Neutrophil (primary cell): ENCODE measurements around the gene SPATA21.

Experiments used
- H3K27ac ChIP-seq: fragments of 200-600 bp; sonication (generic); 2 replicates; pipeline ENCODE4 v1.5.1; 2016; ENCODE audit warnings: mild to moderate bottlenecking, moderate library complexity
- H3K27me3 ChIP-seq: fragments of 200-600 bp; sonication (generic); 2 replicates; pipeline ENCODE4 v1.6.0; 2016; ENCODE audit warnings: mild to moderate bottlenecking
- H3K36me3 ChIP-seq: fragments of 200-600 bp; sonication (generic); 2 replicates; pipeline ENCODE4 v1.5.1; 2017
- H3K4me1 ChIP-seq, 2 experiments: fragments of 200-600 bp in 1 of 2; sonication (generic) in 1 of 2; 1 replicate in 1 of 2; 2 replicates in 1 of 2; pipeline versions ENCODE4 v1.5.1 to v1.6.1; 2013 to 2016; ENCODE audit warnings: low read depth in 1 of 2, low read length in 1 of 2, mild to moderate bottlenecking in 1 of 2, moderate library complexity in 1 of 2; ENCODE audit not compliant: control insufficient read depth in 1 of 2, insufficient read depth in 1 of 2
- H3K4me3 ChIP-seq, 2 experiments: fragments of 200-600 bp in 1 of 2; sonication (generic) in 1 of 2; 1 replicate in 1 of 2; 2 replicates in 1 of 2; pipeline ENCODE4 v1.5.1; 2013 to 2016; ENCODE audit warnings: low read depth in 1 of 2, low read length in 1 of 2, mild to moderate bottlenecking in 1 of 2, moderate library complexity in 1 of 2
- H3K9me3 ChIP-seq: fragments of 200-600 bp; sonication (generic); 2 replicates; pipeline ENCODE4 v1.5.1; 2016
- CTCF ChIP-seq: fragments of 200-600 bp; sonication (generic); IDR thresholded peaks from 2 replicates; pipeline ENCODE4 v1.5.1; 2016; ENCODE audit warnings: antibody characterized with exemption

The SPATA21 gene

DNA sequence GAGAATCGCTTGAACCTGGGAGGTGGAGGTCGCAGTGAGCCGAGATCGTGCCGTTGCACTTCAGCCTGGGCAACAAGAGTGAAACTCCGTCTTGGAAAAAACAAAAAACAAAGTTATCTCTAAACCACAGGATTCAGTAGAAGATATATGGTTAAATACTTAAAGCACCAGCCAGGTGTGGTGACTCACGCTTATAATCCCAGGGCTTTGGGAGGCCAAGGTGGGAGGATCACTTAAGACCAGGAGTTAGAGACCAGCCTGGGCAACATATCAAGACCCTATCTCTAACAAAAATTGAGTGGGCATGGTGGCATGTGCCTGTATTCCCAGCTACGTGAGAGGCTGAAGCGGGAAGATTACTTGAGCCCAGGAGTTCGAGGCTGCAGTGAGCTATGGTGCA, 8.9 kb upstream of the SPATA21 start:
- Histone ChIP-seq H3K4me3 (no peak overlapping the region), H3K9me3 (no peaks in the 10 kb centered on the region), H3K27me3 (no peaks in the 10 kb centered on the region), H3K4me1 (peaks cover 6 to 8% of the 10 kb centered on the region in 2 experiments), H3K36me3 (peaks cover 82% of the 10 kb centered on the region), H3K27ac (no peak overlapping the region)
- TF ChIP-seq CTCF = no peak

- no peak for TF ChIP-seq CTCF
- Histone ChIP-seq H3K4me3 (no peak overlapping the region), H3K4me1 (peaks cover 12 to 17% of the 10 kb centered on the region in 2 experiments), H3K9me3 (no peaks in the 10 kb centered on the region), H3K36me3 (peaks cover 71% of the 10 kb centered on the region), H3K27ac (no peak overlapping the region), H3K27me3 (no peaks in the 10 kb centered on the region)
Measured at GRCh38 chr1:16445052-16445451, 7.8 kb upstream of the SPATA21 start.

DNA sequence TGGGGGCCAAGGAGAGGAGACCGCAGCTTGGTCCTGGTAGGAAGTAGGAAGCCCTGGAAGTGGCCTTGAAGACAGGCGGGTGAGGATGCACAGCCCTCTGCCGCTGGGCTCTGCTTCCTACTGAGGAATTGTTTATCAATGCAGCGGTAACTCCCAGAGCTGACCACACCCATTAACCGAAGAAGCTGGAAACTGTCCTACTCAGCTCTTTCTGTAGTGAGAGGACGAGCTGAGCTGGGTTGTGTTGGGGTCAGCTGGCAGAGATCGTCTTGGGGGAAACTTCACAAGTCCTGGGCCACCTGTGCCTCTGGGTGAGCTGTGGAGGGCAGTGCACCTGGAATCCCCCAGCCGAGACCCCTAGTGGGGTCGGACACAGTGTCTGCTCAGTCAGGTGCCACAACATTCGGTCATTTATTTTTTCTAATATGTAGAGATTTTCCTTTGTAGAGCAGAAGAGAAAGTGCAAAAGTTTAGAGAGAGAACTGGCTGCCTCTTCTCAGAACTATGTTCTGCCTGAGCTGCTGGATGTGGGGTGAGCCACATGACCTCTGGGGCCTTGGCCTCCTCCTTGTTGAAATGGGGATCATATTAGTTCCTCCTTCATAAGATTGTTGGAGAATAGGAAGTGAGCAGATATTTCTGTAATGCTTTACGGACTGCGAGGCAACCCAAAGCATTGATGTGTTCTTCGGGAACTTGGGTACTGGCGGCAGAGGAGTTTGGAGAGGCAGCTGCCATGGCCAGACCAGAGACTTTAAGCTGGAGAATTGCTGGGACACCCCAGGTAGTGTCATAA, 6.9 kb upstream of the SPATA21 start:
- H3K27ac ChIP-seq = no peak overlapping the region
- peaks cover 62% of the 10 kb centered on the region for H3K36me3 ChIP-seq

DNA sequence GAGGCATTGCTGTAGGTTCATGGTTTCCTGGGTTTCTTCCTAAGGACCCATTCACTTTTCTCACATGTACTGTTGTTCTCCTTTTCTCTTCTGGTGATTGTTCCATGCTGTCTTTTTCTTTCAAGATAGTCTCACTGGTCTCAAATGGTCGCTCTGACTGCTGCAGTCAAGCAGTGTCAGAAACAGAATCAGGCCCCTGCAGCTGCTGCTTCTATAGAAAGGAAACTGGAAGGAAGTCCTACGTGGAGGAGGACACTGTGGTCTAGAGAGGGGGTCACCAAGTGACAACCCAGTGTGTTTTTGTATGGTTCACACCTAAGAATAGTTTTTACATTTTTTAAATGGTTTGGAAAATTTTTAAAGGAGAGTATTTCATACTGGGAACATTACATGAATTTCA, 5.7 kb upstream of the SPATA21 start:
- peaks cover 50% of the 10 kb centered on the region for H3K36me3 ChIP-seq
- no peak overlapping the region for H3K27ac ChIP-seq
- no peak for TF ChIP-seq CTCF
- H3K4me1 ChIP-seq = peaks cover 18 to 20% of the 10 kb centered on the region in 2 experiments
- no peak overlapping the region for H3K4me3 ChIP-seq
- H3K9me3 ChIP-seq = no peaks in the 10 kb centered on the region
- H3K27me3 ChIP-seq = no peaks in the 10 kb centered on the region

More for the DNA sequence above, 6.9 kb upstream of the SPATA21 start:
- H3K4me1 ChIP-seq = peaks cover 18 to 20% of the 10 kb centered on the region in 2 experiments
- H3K4me3 ChIP-seq = no peak overlapping the region
- no peaks in the 10 kb centered on the region for H3K27me3 ChIP-seq
- H3K9me3 ChIP-seq = no peaks in the 10 kb centered on the region
- TF ChIP-seq CTCF = no peak

DNA sequence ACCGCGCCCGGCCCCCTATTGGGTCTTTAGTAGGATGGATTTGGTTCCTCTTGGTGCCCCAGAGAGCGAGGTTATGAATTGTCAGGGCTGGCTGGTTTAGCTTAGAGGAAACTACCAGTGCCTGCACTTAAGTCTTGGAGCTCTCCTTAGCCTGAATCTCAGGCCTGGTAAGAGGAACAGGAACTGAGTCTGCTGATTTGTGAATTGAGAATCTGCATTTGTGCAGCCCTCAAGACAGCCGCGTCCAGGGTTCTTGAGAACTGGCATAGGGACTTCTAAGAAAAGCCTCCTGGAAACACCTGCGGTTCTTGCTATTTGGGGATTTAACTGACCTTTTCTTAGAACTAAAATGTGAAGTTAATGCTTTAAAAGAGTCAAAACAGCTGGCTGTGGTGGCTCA, 5.0 kb upstream of the SPATA21 start:
- Histone ChIP-seq H3K27ac (no peak overlapping the region), H3K27me3 (no peaks in the 10 kb centered on the region), H3K9me3 (no peaks in the 10 kb centered on the region), H3K4me3 (no peak overlapping the region), H3K36me3 (peaks cover 43% of the 10 kb centered on the region), H3K4me1 (peaks cover 18 to 20% of the 10 kb centered on the region in 2 experiments)
- TF ChIP-seq CTCF = no peak
